ENCODE results near the gene LRMDA.

The LRMDA gene

GRCh38 chr10:75474106-75474505, 42.7 kb downstream of the LRMDA start:
- no peak for DNase-seq (ENCODE audit: low read depth in 2 of 2)

GRCh38 chr10:75475460-75476182, 44.2 kb downstream of the LRMDA start:
- DNase-seq (ENCODE audit: low read depth in 2 of 2) = no peak

GRCh38 chr10:75476569-75476968, 45.1 kb downstream of the LRMDA start:
- DNase-seq (ENCODE audit: low read depth in 2 of 2) = no peak

DNA sequence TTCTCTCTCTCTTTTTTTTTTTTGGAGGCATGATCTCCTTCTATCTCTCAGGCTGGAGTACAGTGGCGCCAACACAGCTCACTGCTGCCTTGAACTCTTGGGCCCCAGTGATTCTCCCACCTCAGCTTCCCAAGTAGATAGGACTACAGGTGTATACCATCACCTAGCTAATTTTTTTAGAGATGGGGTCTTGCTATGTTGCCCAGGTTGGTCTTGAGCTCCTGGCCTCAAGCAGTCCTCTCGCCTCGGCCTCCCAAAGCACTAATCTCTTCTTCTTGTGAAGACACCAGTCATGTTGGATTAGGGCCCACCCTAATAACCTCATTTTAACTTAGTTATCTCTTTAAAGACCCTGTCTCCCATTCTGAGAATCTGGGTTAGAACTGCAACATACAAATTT, 45.6 kb downstream of the LRMDA start:
- no peak for DNase-seq (ENCODE audit: low read depth in 2 of 2)

GRCh38 chr10:75477680-75478079, 46.3 kb downstream of the LRMDA start:
- no peak for DNase-seq (ENCODE audit: low read depth in 2 of 2)

DNA sequence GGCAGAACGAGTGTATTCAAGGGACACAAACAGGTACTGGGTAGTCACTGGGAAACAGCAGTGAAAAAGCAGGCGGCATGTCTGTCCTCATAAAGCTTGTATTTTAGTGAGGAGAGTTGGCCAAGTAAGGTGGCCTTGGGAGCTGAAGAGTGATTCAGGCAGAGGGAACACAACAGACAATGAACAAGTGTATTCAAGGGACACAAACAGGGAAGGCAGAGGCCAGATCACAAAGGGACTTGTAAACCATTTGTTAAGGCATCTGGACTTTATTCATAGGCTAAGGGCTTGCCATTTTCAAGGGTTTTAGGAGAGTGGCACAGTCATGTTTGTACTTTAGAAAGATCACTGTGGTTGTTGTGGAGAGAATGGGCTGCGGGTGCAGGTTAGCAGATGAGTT, 49.0 kb downstream of the LRMDA start:
- DNase-seq (ENCODE audit: low read depth in 2 of 2) = no peak

DNA sequence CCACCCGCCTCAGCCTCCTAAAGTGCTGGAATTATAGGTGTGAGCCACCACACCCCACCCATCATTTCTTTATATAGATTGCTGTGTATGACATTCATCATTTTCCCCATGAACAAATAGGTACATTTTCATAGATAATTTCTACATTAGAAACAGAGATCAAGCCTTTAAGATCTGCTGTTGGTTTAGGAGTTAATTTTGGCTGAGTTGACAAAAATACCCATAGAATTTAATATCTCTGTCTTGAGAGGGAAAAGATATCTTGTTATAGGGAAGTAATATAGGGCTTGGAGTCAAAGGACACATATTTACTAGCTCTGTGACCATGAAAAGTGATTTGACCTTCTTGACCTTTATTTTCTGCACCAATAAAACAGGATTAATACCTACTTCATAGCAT, 51.8 kb downstream of the LRMDA start:
- DNase-seq (ENCODE audit: low read depth in 2 of 2) = no peak

GRCh38 chr10:75484717-75485116, 53.3 kb downstream of the LRMDA start:
- no peak for DNase-seq (ENCODE audit: low read depth in 2 of 2)

DNA sequence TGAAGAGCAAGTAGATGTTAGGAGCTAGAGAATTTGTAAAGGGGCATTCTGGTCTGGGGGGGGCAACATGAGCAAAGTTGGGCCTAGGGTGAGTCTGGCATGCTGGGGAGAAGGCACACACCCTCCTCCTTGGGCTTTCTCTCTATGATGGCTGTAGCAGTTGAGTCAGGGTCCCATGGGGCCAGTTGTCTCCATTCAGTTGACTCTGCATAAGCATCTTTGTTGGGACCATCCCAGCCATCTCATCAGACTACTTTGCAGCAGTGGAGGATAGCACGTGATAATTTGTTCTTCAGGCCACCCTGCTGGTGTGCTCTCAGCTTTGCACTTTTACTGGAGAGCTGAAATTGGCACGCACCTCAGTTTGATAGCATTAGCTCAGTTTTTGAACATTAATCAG, 55.2 kb downstream of the LRMDA start:
- no peak for DNase-seq (ENCODE audit: low read depth in 2 of 2)

- DNase-seq (ENCODE audit: low read depth in 2 of 2) = no peak
Observed at GRCh38 chr10:75487087-75487754, 55.8 kb downstream of the LRMDA start.

GRCh38 chr10:75487755-75488125, 56.3 kb downstream of the LRMDA start:
- no peak for DNase-seq (ENCODE audit: low read depth in 2 of 2)

- DNase-seq (ENCODE audit: low read depth in 2 of 2) = no peak
Observed at GRCh38 chr10:75492173-75492925, 60.9 kb downstream of the LRMDA start.

DNA sequence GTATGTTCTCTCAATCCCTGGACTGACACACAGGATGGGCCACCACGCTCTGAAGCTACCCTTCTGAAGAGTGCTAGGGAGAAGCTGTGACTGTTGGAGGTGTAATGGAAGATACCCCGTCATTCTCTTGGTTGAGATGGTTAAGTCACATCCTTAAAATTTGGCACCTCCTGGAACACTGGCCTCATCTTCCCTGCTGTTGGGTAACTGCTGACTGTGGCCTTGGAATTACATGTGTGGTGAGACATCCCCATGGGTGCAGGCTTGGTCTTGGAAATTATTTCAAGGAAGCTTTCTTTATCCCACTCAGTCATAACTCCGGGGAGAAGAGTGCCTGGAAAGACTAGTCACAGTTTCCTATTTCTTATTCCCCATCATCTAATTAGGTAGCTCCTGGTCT, 62.0 kb downstream of the LRMDA start:
- no peak for DNase-seq (ENCODE audit: low read depth in 2 of 2)

GRCh38 chr10:75495434-75496190, 64.2 kb downstream of the LRMDA start:
- DNase-seq (ENCODE audit: low read depth in 2 of 2) = no peak

GRCh38 chr10:75496191-75496567, 64.8 kb downstream of the LRMDA start:
- DNase-seq (ENCODE audit: low read depth in 2 of 2) = no peak

DNA sequence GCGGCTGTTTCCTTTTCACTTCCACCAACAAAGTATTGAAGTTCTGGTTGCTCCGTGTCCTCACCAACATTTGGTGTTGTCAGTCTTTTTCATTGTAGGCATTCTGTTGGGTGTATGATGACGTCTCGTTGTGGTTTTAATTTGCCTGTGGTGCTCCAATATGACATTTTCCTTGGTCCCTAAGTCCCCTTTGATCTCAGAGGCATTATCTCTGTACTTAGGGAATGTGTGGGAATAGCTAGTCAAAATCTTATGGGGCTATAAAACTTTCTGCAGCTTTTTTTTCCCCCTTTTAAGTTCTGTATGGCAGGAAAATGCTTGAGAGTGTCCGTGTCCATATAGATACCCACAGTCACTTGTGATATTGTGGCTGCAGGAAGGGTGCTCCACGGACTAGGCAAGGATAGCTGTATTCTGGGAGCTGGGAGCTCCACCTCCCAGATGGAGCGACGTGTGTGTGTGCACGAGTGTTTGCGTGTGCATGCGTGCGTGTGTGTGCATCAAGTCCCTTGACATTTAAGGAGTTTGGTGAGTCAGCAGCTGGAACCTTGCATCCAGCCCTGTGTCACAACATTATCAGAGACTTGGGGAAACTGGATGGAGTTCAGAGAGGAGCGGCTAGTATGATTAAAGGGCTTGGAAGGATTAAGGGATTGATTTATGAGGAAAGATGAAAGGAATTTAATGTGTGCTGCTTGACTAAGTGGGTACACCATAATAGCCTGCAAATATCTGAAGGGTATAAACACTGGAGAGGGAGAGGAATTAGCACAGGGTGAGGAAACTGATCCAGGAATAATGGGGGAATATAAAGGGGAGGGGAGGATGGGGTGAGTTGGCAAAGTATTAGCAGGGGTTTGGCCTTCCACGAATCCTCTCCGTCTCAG, 66.8 kb downstream of the LRMDA start:
- no peak for DNase-seq (ENCODE audit: low read depth in 2 of 2)

GRCh38 chr10:75498884-75499350, 67.5 kb downstream of the LRMDA start:
- no peak for DNase-seq (ENCODE audit: low read depth in 2 of 2)

- DNase-seq (ENCODE audit: low read depth in 2 of 2) = no peak
Observed at GRCh38 chr10:75499556-75500160, 68.2 kb downstream of the LRMDA start.

- DNase-seq (ENCODE audit: low read depth in 2 of 2) = no peak
Observed at GRCh38 chr10:75502389-75502788, 71.0 kb downstream of the LRMDA start.

DNA sequence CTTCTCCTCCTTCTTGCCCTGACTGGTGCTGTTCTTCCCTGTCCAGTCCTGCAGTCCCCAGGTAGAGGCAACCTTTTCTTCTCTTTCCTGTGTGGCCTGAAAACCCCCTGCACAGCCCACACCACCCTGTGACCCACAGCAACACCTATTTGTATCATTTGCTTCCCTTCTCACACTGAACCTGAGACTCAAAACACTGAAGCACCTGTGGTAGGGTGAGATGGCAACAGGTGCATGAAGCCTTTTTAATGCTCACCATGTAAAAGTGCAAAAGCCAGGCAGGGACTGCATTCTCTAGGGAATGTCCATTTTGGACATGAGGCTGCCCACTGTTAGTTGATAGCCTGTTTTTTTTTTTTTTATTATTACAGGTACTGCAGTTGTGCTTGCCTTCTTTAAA, 71.4 kb downstream of the LRMDA start:
- no peak for DNase-seq (ENCODE audit: low read depth in 2 of 2)

- DNase-seq (ENCODE audit: low read depth in 2 of 2) = no peak
Observed at GRCh38 chr10:75505293-75505692, 73.9 kb downstream of the LRMDA start.

All from stimulated activated CD8-positive, alpha-beta memory T cell treated with anti-CD3 and anti-CD28 coated beads, Interleukin-15, amount 100 ng/mL, for 48 hours (primary cell).